ENCODE measurements around the gene MDK.

DNA sequence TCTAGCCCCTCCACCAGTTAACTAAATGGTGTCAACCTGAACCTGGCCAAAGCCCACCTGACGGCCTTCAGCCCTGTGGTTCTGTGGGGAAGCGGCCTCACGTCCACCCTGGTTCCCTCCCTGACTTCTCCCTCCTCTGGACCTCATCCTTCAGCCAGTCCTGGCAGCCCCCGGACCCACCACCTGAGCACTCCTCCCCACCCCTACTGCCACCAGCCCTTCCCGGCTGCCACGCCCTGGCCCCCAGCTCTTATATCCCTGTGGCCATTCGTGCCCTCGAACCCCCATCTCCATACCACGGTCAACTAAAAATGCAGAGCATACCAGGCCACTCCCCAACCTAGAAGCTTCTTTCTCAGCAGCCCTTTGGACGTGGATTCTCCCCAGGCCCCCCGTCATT, 4.2 kb upstream of the MDK start:
- TF ChIP-seq EZH2phosphoT487 (IDR thresholded peaks at IDR 0.05; ENCODE audit: low read depth, severe bottlenecking, unreplicated experiment) (no peak), EZH2 (IDR thresholded peaks at IDR 0.05; ENCODE audit: borderline replicate concordance) (no peak)
- TF ChIP-seq, protein P1, sequence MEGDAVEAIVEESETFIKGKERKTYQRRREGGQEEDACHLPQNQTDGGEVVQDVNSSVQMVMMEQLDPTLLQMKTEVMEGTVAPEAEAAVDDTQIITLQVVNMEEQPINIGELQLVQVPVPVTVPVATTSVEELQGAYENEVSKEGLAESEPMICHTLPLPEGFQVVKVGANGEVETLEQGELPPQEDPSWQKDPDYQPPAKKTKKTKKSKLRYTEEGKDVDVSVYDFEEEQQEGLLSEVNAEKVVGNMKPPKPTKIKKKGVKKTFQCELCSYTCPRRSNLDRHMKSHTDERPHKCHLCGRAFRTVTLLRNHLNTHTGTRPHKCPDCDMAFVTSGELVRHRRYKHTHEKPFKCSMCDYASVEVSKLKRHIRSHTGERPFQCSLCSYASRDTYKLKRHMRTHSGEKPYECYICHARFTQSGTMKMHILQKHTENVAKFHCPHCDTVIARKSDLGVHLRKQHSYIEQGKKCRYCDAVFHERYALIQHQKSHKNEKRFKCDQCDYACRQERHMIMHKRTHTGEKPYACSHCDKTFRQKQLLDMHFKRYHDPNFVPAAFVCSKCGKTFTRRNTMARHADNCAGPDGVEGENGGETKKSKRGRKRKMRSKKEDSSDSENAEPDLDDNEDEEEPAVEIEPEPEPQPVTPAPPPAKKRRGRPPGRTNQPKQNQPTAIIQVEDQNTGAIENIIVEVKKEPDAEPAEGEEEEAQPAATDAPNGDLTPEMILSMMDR (IDR thresholded peaks at IDR 0.05; ENCODE audit: poor library complexity): no peak
